Smooth muscle cell of bladder (primary cell): ENCODE data around the gene MDH1. TPM values are rescaled to one million over a fixed set of nuclear protein-coding genes. Genes with fewer than 3 reads are reported as not detected.

Experiments
- total RNA-seq: library from RNA; depleted of rRNA; stranded (reverse); fragments of >200 nt; gene quantifications from 2 replicates; pipeline ENCODE4 v1.2.3, GENCODE V29; 2014

MDH1 gene
- total RNA-seq, result 185 TPM in 2 replicates

DNA sequence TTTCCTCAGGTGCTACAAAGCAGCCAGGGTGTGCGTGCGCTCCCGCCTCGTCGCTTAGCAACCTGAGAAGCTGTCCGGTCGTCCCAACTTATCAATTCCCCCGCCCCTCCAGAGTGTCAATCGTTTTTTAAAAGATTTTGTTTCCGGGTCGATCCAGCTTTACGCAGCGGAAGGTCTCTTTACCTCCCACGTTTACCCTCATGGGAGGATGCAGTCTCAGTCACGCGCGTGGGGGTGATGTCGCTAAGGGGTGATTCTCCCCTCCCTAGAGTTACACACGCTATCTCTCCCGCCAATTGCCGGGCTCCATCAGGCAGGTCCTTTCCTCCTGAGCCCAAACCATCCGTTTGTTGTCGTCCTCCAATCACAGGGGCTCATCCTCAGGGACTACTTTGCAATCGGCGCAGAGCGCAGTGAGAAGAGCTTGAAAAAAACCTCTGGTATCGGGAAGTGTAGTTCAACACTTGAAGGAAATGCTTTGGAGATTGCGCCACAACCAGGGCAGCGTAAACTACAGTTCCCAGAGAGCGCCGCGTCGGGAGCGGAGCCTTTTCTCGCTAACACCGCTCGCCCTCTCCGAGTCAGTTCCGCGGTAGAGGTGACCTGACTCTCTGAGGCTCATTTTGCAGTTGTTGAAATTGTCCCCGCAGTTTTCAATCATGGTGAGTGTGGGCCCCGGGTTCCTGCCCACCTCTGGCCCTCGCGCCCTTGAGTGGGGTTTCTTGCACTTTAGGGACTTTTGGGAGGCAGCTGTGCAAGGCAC lies at the start of gene MDH1, which contains the start of gene WDPCP:
Gene MDH1 (plus strand): TSS at position 579 of the 763 bp plus-strand sequence. CDS start 81 bp downstream, at position 660.
Gene WDPCP (minus strand): TSS at position 93 of the 763 bp plus-strand sequence. CDS start 206 bp downstream, outside the sequence.

Other genes starting within 250 kb of the MDH1 start
- 9.4 and 11.8 TPM in 2 replicates for gene WDPCP, start 486 bp upstream of the MDH1 start, total RNA-seq